Loucy (cell line): ENCODE results near the gene TYR.

ENCODE experiments used
- EZH2phosphoT487 ChIP-seq: fragments of 200-600 bp; IDR thresholded peaks from 2 replicates; pipeline ENCODE4 v1.6.1; 2018; ENCODE audit warnings: antibody characterized with exemption, mild to moderate bottlenecking, moderate library complexity, borderline replicate concordance
- TF ChIP-seq, protein P1 (sequence below): fragments of 200-600 bp; sonication (generic); conservative IDR thresholded peaks from 2 replicates; pipeline ENCODE4 v1.5.1; 2014; ENCODE audit warnings: mild to moderate bottlenecking, antibody characterized with exemption, low read length

DNA sequence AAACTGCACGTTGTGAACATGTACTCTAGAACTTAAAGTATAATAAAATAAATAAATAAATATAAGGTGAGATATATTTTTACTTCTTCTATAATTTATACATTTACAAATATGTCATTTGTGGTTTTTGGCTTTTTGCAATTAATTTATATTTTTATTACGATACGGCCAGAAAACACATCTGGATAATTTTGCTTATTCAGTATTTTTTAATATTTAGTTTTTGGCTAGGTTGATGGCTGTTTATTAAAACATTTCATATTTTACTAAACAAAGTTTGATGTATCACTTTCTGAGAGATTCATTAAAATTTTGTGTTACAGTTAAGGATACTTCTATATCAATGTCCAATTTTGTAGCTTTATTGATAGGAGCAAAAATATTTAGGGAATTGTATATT lies 15.7 kb upstream of the TYR start:
- TF ChIP-seq, protein P1, sequence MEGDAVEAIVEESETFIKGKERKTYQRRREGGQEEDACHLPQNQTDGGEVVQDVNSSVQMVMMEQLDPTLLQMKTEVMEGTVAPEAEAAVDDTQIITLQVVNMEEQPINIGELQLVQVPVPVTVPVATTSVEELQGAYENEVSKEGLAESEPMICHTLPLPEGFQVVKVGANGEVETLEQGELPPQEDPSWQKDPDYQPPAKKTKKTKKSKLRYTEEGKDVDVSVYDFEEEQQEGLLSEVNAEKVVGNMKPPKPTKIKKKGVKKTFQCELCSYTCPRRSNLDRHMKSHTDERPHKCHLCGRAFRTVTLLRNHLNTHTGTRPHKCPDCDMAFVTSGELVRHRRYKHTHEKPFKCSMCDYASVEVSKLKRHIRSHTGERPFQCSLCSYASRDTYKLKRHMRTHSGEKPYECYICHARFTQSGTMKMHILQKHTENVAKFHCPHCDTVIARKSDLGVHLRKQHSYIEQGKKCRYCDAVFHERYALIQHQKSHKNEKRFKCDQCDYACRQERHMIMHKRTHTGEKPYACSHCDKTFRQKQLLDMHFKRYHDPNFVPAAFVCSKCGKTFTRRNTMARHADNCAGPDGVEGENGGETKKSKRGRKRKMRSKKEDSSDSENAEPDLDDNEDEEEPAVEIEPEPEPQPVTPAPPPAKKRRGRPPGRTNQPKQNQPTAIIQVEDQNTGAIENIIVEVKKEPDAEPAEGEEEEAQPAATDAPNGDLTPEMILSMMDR: no peak
- TF ChIP-seq EZH2phosphoT487: no peak
